Keratinocyte (primary cell): ENCODE measurements around the gene AP5Z1. TPM values are rescaled to one million over a fixed set of nuclear protein-coding genes. Genes with fewer than 3 reads are reported as not detected.

Source experiments
- DNase-seq: peaks from one replicate; pipeline ENCODE4 v3.0.0-alpha.2; 2011; ENCODE audit warnings: low read depth, missing footprints, low spot score
- FAIRE-seq: peaks from 2 replicates; lab custom pipeline; 2011; peaks lifted over from hg19 to GRCh38; lab: Jason Lieb, UNC
- H2AFZ ChIP-seq: 2 replicates; pipeline ENCODE4 v1.6.0; 2012; ENCODE audit warnings: low read length, control low read depth, inconsistent platforms; ENCODE audit not compliant: control insufficient read depth
- H3K27ac ChIP-seq: 2 replicates; pipeline ENCODE4 v1.5.1; 2011; ENCODE audit warnings: low read length; ENCODE audit not compliant: control insufficient read depth, insufficient read depth
- H3K27me3 ChIP-seq: 3 replicates; pipeline ENCODE4 v1.6.0; 2011; ENCODE audit warnings: low read length; ENCODE audit not compliant: control insufficient read depth, insufficient read depth; ENCODE audit errors: extremely low read depth
- H3K36me3 ChIP-seq, 2 experiments: 2 replicates in 1 of 2; 3 replicates in 1 of 2; pipeline ENCODE4 v1.5.1; 2011; ENCODE audit warnings: low read length in 2 of 2, mild to moderate bottlenecking in 1 of 2; ENCODE audit not compliant: control insufficient read depth in 2 of 2, insufficient read depth in 2 of 2; ENCODE audit errors: extremely low read depth in 1 of 2
- H3K4me1 ChIP-seq: 3 replicates; pipeline ENCODE4 v1.5.1; 2011; ENCODE audit warnings: low read length; ENCODE audit not compliant: control insufficient read depth, insufficient read depth; ENCODE audit errors: extremely low read depth
- H3K4me2 ChIP-seq: 3 replicates; pipeline ENCODE4 v1.6.0; 2011; ENCODE audit warnings: low read depth, low read length; ENCODE audit not compliant: control insufficient read depth, insufficient read depth; ENCODE audit errors: extremely low read depth
- H3K4me3 ChIP-seq, 3 experiments: fragments of 200-600 bp in 1 of 3; sonication (generic) in 1 of 3; 2 replicates in 2 of 3; 3 replicates in 1 of 3; pipeline ENCODE4 v1.5.1; 2011 to 2016; ENCODE audit warnings: low read length in 3 of 3, mild to moderate bottlenecking in 3 of 3, control low read depth in 2 of 3, inconsistent platforms in 1 of 3, low read depth in 1 of 3, mixed read lengths in 1 of 3, mixed run types in 1 of 3, moderate library complexity in 1 of 3; ENCODE audit not compliant: control insufficient read depth in 2 of 3, insufficient read depth in 2 of 3; ENCODE audit errors: extremely low read depth in 1 of 3
- H3K79me2 ChIP-seq: 2 replicates; pipeline ENCODE4 v1.6.0; 2012; ENCODE audit warnings: low read length; ENCODE audit not compliant: control insufficient read depth, insufficient read depth
- H3K9ac ChIP-seq: 3 replicates; pipeline ENCODE4 v1.6.0; 2011; ENCODE audit warnings: low read length; ENCODE audit not compliant: control insufficient read depth, insufficient read depth; ENCODE audit errors: extremely low read depth
- H3K9me1 ChIP-seq: 3 replicates; pipeline ENCODE4 v1.6.0; 2011; ENCODE audit warnings: low read length; ENCODE audit not compliant: control insufficient read depth, insufficient read depth; ENCODE audit errors: extremely low read depth
- H3K9me3 ChIP-seq: 2 replicates; pipeline ENCODE4 v1.5.1; 2012; ENCODE audit warnings: low read depth, low read length; ENCODE audit not compliant: control insufficient read depth
- H4K20me1 ChIP-seq: 3 replicates; pipeline ENCODE4 v1.6.0; 2011; ENCODE audit warnings: low read length; ENCODE audit not compliant: control insufficient read depth, insufficient read depth; ENCODE audit errors: extremely low read depth
- CTCF ChIP-seq, 3 experiments: IDR thresholded peaks in 1 of 3; conservative IDR thresholded peaks in 1 of 3; optimal IDR thresholded peaks in 1 of 3; 2 replicates in 2 of 3; 3 replicates in 1 of 3; pipeline versions ENCODE3 to v1.5.1; 2011; ENCODE audit warnings: low read length in 3 of 3, mild to moderate bottlenecking in 3 of 3, moderate library complexity in 2 of 3, control low read depth in 1 of 3, inconsistent platforms in 1 of 3; ENCODE audit not compliant: insufficient read depth in 2 of 3; ENCODE audit errors: extremely low read depth in 1 of 3
- EZH2 ChIP-seq: IDR thresholded peaks from one replicate; pipeline ENCODE4 v1.6.1; 2012; ENCODE audit warnings: inconsistent platforms, mild to moderate bottlenecking, low read length, moderate library complexity
- dilution Hi-C: fragments of 300-500 bp; cut with MboI; formaldehyde crosslinking; loops from one replicate; pipeline ENCODE4 v1.7.0; 2020; ENCODE audit warnings: low sequenced_read_pairs; ENCODE audit not compliant: extremely low pct_ligation_motif_present
- polyA plus RNA-seq, 5 experiments: library from polyadenylated mRNA; depleted of rRNA in 3 of 5; stranded (reverse) in 3 of 5; stranded (forward) in 1 of 5; unstranded in 1 of 5; fragments of >200 nt; gene quantifications; 1 replicate in 1 of 5; 2 replicates in 3 of 5; 3 replicates in 1 of 5; pipeline versions ENCODE4 v1.2.1 to v1.2.3, GENCODE V29; 2011 to 2012; ENCODE audit warnings: missing spikeins in 2 of 5, low read depth in 1 of 5, low replicate concordance in 1 of 5

The AP5Z1 gene
- polyA plus RNA-seq, 1 donor (not counting 4 experiments of a cell fraction or from before 2014, with no cell fraction given): 12.6 TPM

- Histone ChIP-seq H3K79me2 (no peaks in the 10 kb centered on the region), H3K27ac (no peak overlapping the region), H3K4me3 (no peak overlapping the region), H3K4me2 (no peak overlapping the region), H4K20me1 (no peaks in the 10 kb centered on the region), H3K4me1 (no peaks in the 10 kb centered on the region), H3K27me3 (no peaks in the 10 kb centered on the region), H3K9ac (no peak overlapping the region), H3K36me3 (no peaks in the 10 kb centered on the region), H3K9me3 (no peaks in the 10 kb centered on the region), H2AFZ (no peak overlapping the region), H3K9me1 (no peaks in the 10 kb centered on the region)
- no peak for DNase-seq
- FAIRE-seq: no peak
- TF ChIP-seq EZH2: no peak
- no peak for TF ChIP-seq CTCF (optimal IDR thresholded peaks at IDR 0.05 in 1 of 3, IDR thresholded peaks at IDR 0.05 in 1 of 3, conservative IDR thresholded peaks at IDR 0.05 in 1 of 3; ENCODE audit: extremely low read depth in 1 of 3, insufficient read depth in 2 of 3, low read length in 3 of 3)
- dilution Hi-C loops: no loop called here
Measured at GRCh38 chr7:4833176-4833575, 57.8 kb downstream of the AP5Z1 start.

- H3K4me2 ChIP-seq: no peak overlapping the region
- DNase-seq (no peak), FAIRE-seq (no peak)
- no peaks in the 10 kb centered on the region for H3K36me3 ChIP-seq
- TF ChIP-seq CTCF (optimal IDR thresholded peaks at IDR 0.05 in 1 of 3, IDR thresholded peaks at IDR 0.05 in 1 of 3, conservative IDR thresholded peaks at IDR 0.05 in 1 of 3; ENCODE audit: extremely low read depth in 1 of 3, insufficient read depth in 2 of 3, low read length in 3 of 3) (no peak), EZH2 (no peak)
- no peak overlapping the region for H3K27ac ChIP-seq
- no peaks in the 10 kb centered on the region for H3K9me1 ChIP-seq
- no peaks in the 10 kb centered on the region for H3K9me3 ChIP-seq
- dilution Hi-C loops: no loop called here
- H4K20me1 ChIP-seq: no peaks in the 10 kb centered on the region
- no peak overlapping the region for H3K4me3 ChIP-seq
- no peaks in the 10 kb centered on the region for H3K4me1 ChIP-seq
- H3K9ac ChIP-seq: no peak overlapping the region
- no peaks in the 10 kb centered on the region for H3K79me2 ChIP-seq
- no peak overlapping the region for H2AFZ ChIP-seq
- no peaks in the 10 kb centered on the region for H3K27me3 ChIP-seq
Measured at GRCh38 chr7:4833691-4834600, 58.5 kb downstream of the AP5Z1 start.
